ENCODE data around the gene FILIP1. TPM values are rescaled to one million over a fixed set of nuclear protein-coding genes. Genes with fewer than 3 reads are reported as not detected.

FILIP1 gene
- total and polyA plus RNA-seq, 2 of the 8 experiments (the other 6 are each of a cell fraction or from before 2014, with no cell fraction given) = 2.4 to 5.7 TPM

DNA sequence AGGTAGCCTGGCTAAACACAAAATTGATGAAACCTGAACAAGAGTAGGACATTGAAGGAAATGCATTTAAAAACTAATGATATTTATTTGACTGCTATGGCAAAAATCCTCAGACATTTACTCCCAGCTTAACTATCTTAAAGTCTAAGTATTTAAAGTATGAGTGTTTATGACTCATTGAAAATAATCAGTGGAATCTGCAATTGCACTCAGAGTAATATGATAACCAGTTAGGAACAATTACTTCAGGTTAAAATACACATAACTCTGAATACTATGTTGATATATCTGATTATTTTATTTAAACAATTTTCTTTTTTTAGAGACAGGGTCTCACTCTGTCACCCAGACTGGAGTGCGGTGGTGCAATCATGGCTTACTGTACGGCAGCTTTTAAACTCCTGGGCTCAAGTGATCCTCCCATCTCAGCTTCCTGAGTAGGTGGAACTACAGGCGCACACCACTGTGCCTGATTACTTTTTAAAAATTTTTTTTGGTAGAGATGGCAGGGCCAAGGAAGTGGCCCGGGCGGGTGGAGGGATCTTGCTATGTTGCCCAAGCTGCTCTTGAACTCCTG is 43.9 kb downstream of the FILIP1 start (continued):
- TF ChIP-seq, protein P1, sequence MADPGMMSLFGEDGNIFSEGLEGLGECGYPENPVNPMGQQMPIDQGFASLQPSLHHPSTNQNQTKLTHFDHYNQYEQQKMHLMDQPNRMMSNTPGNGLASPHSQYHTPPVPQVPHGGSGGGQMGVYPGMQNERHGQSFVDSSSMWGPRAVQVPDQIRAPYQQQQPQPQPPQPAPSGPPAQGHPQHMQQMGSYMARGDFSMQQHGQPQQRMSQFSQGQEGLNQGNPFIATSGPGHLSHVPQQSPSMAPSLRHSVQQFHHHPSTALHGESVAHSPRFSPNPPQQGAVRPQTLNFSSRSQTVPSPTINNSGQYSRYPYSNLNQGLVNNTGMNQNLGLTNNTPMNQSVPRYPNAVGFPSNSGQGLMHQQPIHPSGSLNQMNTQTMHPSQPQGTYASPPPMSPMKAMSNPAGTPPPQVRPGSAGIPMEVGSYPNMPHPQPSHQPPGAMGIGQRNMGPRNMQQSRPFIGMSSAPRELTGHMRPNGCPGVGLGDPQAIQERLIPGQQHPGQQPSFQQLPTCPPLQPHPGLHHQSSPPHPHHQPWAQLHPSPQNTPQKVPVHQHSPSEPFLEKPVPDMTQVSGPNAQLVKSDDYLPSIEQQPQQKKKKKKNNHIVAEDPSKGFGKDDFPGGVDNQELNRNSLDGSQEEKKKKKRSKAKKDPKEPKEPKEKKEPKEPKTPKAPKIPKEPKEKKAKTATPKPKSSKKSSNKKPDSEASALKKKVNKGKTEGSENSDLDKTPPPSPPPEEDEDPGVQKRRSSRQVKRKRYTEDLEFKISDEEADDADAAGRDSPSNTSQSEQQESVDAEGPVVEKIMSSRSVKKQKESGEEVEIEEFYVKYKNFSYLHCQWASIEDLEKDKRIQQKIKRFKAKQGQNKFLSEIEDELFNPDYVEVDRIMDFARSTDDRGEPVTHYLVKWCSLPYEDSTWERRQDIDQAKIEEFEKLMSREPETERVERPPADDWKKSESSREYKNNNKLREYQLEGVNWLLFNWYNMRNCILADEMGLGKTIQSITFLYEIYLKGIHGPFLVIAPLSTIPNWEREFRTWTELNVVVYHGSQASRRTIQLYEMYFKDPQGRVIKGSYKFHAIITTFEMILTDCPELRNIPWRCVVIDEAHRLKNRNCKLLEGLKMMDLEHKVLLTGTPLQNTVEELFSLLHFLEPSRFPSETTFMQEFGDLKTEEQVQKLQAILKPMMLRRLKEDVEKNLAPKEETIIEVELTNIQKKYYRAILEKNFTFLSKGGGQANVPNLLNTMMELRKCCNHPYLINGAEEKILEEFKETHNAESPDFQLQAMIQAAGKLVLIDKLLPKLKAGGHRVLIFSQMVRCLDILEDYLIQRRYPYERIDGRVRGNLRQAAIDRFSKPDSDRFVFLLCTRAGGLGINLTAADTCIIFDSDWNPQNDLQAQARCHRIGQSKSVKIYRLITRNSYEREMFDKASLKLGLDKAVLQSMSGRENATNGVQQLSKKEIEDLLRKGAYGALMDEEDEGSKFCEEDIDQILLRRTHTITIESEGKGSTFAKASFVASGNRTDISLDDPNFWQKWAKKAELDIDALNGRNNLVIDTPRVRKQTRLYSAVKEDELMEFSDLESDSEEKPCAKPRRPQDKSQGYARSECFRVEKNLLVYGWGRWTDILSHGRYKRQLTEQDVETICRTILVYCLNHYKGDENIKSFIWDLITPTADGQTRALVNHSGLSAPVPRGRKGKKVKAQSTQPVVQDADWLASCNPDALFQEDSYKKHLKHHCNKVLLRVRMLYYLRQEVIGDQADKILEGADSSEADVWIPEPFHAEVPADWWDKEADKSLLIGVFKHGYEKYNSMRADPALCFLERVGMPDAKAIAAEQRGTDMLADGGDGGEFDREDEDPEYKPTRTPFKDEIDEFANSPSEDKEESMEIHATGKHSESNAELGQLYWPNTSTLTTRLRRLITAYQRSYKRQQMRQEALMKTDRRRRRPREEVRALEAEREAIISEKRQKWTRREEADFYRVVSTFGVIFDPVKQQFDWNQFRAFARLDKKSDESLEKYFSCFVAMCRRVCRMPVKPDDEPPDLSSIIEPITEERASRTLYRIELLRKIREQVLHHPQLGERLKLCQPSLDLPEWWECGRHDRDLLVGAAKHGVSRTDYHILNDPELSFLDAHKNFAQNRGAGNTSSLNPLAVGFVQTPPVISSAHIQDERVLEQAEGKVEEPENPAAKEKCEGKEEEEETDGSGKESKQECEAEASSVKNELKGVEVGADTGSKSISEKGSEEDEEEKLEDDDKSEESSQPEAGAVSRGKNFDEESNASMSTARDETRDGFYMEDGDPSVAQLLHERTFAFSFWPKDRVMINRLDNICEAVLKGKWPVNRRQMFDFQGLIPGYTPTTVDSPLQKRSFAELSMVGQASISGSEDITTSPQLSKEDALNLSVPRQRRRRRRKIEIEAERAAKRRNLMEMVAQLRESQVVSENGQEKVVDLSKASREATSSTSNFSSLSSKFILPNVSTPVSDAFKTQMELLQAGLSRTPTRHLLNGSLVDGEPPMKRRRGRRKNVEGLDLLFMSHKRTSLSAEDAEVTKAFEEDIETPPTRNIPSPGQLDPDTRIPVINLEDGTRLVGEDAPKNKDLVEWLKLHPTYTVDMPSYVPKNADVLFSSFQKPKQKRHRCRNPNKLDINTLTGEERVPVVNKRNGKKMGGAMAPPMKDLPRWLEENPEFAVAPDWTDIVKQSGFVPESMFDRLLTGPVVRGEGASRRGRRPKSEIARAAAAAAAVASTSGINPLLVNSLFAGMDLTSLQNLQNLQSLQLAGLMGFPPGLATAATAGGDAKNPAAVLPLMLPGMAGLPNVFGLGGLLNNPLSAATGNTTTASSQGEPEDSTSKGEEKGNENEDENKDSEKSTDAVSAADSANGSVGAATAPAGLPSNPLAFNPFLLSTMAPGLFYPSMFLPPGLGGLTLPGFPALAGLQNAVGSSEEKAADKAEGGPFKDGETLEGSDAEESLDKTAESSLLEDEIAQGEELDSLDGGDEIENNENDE (IDR thresholded peaks at IDR 0.05; ENCODE audit: insufficient replicate concordance, low read length) = no peak
- TF ChIP-seq TCF12 (IDR thresholded peaks at IDR 0.05; ENCODE audit: low read depth, low read length) (no peak), TBP (IDR thresholded peaks at IDR 0.05; ENCODE audit: low read depth, low read length) (no peak), RFX5 (IDR thresholded peaks at IDR 0.05; ENCODE audit: borderline replicate concordance, low read depth, low read length) (no peak), CHD2 (IDR thresholded peaks at IDR 0.05; ENCODE audit: low read length) (no peak)
- TF ChIP-seq, protein P2, sequence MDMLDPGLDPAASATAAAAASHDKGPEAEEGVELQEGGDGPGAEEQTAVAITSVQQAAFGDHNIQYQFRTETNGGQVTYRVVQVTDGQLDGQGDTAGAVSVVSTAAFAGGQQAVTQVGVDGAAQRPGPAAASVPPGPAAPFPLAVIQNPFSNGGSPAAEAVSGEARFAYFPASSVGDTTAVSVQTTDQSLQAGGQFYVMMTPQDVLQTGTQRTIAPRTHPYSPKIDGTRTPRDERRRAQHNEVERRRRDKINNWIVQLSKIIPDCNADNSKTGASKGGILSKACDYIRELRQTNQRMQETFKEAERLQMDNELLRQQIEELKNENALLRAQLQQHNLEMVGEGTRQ (IDR thresholded peaks at IDR 0.05; ENCODE audit: low read length) = no peak

All from H1 (cell line).